Muscle of back (tissue), 11 donors: Measurements from ENCODE around the gene TLR3. TPM values are rescaled to one million over a fixed set of nuclear protein-coding genes. Genes with fewer than 3 reads are reported as not detected.
"Not testable (repeated sequence)": the region's sequence is repeated elsewhere in the genome, so short reads cannot be mapped to it uniquely, and the experiment has no call there.

ENCODE experiments used
- DNase-seq, 3 donors: peaks; one replicate each; pipeline versions ENCODE4 v3.0.0 to v3.0.0-alpha.2; 2013
- polyA plus RNA-seq, 10 donors: library from polyadenylated mRNA; unstranded; fragments of 120-200 nt; gene quantifications; one replicate each; pipeline ENCODE4 v1.2.1, GENCODE V29; 2013; ENCODE audit not compliant: insufficient read length in 10 of 10

TLR3 gene
- polyA plus RNA-seq, 10 donors: 1.2 to 2.1 (median 1.6) TPM

- no peak for DNase-seq
These were observed 28.6 kb upstream of the TLR3 start for GRCh38 chr4:186040316-186040715.

- DNase-seq: not testable (repeated sequence)
These were observed 21.5 kb upstream of the TLR3 start for GRCh38 chr4:186047501-186047900.

GRCh38 chr4:186050135-186050534 lies 18.8 kb upstream of the TLR3 start:
- not testable (repeated sequence) for DNase-seq

GRCh38 chr4:186051096-186051495 lies 17.9 kb upstream of the TLR3 start:
- DNase-seq: no peak

- no peak for DNase-seq
These were observed 10.5 kb upstream of the TLR3 start for GRCh38 chr4:186058253-186058979.

GRCh38 chr4:186058980-186059316 lies 10.0 kb upstream of the TLR3 start:
- DNase-seq: no peak

GRCh38 chr4:186061921-186062320 lies 7.0 kb upstream of the TLR3 start:
- no peak for DNase-seq

GRCh38 chr4:186067757-186068385 lies 1.1 kb upstream of the TLR3 start:
- DNase-seq: peak in 1 of 3 donors; percentile 55

- no peak for DNase-seq
These were observed 773 bp downstream of the TLR3 start for GRCh38 chr4:186069729-186070128.

GRCh38 chr4:186072516-186072915 lies 3.6 kb downstream of the TLR3 start:
- DNase-seq: no peak

GRCh38 chr4:186074189-186074588 lies 5.2 kb downstream of the TLR3 start:
- DNase-seq: no peak

- DNase-seq: no peak
These were observed 10.2 kb downstream of the TLR3 start for GRCh38 chr4:186078981-186079638.

- no peak for DNase-seq
These were observed 10.7 kb downstream of the TLR3 start for GRCh38 chr4:186079694-186080093.

GRCh38 chr4:186081202-186081807 lies 12.3 kb downstream of the TLR3 start:
- DNase-seq: peak in 1 of 3 donors; percentile 34

- peak in 2 of 3 donors; percentile 62 to 71 for DNase-seq
These were observed 13.3 kb downstream of the TLR3 start for GRCh38 chr4:186082221-186082620.

- no peak for DNase-seq
These were observed 19.6 kb downstream of the TLR3 start for GRCh38 chr4:186088523-186088922.

GRCh38 chr4:186092296-186092695 lies 23.3 kb downstream of the TLR3 start:
- DNase-seq: no peak

- DNase-seq: no peak
These were observed 26.4 kb downstream of the TLR3 start for GRCh38 chr4:186095406-186095805.

GRCh38 chr4:186096681-186097165 lies 27.8 kb downstream of the TLR3 start:
- DNase-seq: no peak

- DNase-seq: no peak
These were observed 28.4 kb downstream of the TLR3 start for GRCh38 chr4:186097386-186097785.

GRCh38 chr4:186102931-186103330 lies 34.0 kb downstream of the TLR3 start:
- no peak for DNase-seq

- DNase-seq: no peak
These were observed 35.3 kb downstream of the TLR3 start, which contains the start of gene FAM149A for GRCh38 chr4:186104114-186104889. FAM149A (plus strand) TSS chr4:186104704.
